IPS-NIHi7 (cell line): ENCODE measurements around the gene KRTCAP2.
A peak's percentile ranks its signal among the peaks of the same experiment; 100 is the strongest.
"Not testable (repeated sequence)": the region's sequence is repeated elsewhere in the genome, so short reads cannot be mapped to it uniquely, and the experiment has no call there.

ENCODE experiments used
- DNase-seq: peaks from one replicate; pipeline ENCODE4 v3.0.0; 2012; ENCODE audit warnings: mixed read lengths; ENCODE audit errors: extremely low spot score

Gene KRTCAP2

DNA sequence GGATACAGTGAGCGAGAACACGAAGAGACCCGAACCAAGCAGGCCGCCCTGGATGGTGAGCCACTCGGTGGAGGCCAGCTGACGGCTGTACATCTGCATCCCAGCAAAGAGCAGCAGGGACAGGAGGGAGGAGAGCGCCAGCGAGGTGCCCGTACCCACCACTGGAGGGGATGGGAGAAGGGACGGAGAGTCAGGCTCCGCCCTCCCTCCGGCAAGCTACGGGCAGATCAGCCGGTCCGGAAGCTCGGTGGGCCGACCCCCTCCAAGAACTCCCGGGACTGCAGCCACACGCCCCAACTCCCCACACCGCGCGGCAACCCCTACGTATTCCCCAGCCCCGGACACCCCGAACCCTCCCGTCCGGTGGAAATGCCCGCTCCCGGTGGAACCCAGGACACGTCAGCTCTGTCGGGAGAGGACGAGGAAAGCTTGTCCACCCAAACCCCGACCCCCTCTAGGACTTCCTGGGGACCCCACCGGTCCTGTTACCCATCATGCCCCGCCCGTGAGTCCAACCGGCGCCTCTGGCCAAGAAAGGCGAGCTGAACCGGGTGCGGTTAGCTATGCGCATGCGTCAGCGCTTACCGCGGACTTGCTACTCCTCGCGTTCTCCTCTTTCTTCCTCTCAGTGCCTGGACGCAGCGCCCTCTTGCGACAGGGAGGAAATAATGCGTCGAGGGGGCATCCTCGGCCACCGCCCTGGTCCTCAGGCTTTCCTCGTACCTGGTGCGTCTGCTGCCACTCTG, at the start of gene KRTCAP2:
TSS of gene KRTCAP2 (minus strand) at position 573 of the 746 bp plus-strand sequence. CDS start at position 493, 80 bp downstream.
- peak; percentile 98 for DNase-seq

- DNase-seq, result not testable (repeated sequence)
Measured at GRCh38 chr1:155220211-155220965, 47.3 kb upstream of the KRTCAP2 start.

DNA sequence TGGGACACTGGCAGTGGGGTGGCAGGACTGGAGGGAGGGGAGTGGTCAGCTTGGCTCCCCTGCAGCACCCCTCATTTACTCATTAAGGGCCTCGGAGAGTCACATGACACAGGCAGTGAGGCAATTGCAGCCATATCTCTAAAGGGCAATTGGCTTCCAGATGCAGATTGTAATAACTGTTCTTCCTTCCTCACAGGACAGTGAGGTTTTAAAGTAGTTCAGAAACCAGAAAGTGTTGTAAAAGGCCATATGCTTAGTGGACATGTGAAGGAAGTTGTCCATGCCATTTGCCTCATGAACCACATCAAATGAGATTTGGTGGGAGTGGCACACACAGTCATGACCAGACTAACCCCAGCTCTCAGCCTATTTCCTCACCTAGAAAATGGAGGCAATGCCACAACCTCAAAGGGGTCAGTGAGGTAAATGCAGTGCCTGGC, 46.5 kb upstream of the KRTCAP2 start:
- DNase-seq, result peak; percentile 55

DNA sequence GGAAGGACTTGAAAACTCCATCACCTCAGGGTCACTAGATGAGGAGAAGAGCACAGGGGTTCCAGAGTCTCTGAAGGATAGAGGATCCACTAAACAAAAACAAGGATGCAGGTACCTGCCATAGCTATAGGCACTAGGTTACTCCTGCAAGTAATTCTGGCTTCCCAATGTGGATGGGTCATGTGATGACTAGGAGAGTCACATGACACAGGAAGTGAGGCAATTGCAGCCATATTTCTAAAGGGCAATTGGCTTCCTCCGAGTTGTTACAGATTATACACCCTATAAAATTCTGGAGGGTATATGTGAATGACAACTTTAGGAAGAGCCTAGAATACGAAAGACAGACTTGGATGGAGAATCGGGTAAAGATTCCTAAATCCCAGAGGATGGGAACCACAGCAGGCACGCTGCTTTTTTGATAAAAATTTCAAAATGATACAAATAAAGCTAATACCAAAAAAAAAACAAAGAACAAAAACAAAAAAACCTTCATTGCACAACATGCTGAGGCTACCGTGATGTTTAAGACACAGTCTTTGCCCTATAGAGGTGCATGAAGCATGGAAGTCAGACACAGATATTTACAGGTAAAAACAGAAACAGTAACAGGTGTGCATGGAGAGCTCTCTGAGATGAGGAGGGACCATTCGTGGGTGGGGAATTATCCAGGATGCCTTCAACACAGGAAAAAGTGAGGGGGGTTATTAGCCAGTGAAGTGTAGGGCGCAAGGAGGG, 45.9 kb upstream of the KRTCAP2 start:
- DNase-seq, result peak; percentile 63

DNA sequence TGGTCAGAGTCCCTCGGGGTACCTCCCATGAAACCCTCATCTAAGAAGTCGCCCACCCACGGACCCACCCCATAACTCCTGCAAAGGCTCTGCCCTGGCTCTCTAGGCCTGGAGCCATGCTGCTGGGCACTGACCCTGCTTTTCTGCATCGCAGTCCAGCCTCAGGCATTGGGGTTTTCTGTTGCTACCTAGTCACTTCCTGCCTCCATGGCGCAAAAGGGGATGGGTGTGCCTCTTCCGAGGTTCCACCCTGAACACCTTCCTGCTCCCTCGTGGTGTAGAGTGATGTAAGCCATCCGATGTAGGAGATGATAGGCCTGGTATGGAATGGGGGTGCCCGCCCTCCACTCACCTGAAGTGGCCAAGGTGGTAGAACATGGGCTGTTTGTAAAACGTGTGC, 41.6 kb upstream of the KRTCAP2 start:
- DNase-seq, result not testable (repeated sequence)

DNA sequence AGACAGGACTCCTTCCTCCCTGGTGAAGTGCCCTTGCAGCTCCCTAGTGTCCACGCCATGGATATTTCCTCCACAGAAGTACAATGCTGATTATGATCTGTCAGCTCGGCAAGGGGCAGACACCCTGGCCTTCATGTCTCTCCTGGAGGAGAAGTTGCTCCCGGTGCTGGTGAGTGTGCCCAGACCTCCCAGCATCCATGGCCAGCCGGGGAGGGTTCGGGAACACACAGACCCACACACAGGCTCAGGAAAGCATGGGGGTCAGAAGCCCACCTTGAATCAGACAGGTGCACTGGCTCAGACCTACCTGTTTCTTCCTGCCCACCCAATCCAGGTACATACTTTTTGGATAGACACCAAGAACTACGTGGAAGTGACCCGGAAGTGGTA, 38.9 kb upstream of the KRTCAP2 start:
- not testable (repeated sequence) for DNase-seq

- DNase-seq, result not testable (repeated sequence)
Measured at GRCh38 chr1:155211381-155212050, 38.4 kb upstream of the KRTCAP2 start.

DNA sequence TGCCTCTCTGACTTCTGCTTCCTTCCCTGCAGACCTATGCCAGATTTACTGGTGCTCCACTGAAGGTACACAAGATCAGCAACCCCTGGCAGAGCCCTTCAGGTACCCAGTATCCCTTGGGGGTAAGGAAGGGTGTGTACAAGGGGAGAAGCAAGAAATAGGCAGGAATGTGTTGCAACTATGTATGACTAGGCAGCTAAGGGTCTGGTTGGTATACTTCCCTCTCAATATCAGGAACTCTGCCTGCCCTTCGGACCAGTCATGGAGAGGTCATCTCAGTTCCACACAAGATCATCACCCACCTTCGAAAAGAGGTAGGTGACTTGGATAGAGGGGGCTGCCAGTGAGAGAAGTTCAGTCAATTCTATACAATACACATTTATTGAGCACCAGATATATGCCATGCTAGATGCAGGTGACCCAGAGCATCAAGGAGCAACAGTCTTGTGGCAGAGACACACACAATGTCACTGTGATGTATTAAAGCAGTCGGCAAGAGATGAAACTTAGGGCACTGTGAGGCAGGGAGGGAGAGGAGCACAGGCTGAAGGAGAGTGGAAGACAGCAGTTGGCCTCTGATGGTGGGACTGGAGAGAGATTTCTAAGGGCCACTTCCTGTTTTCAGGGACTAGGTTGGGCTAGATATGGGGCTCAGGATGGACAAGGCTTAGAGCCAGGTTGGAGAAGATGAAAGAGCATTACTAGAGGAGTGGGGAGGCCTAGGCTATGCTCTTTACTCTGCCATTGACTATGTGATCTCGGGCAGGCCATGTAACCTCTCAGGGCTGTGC, 37.4 kb upstream of the KRTCAP2 start:
- DNase-seq, result no peak

DNA sequence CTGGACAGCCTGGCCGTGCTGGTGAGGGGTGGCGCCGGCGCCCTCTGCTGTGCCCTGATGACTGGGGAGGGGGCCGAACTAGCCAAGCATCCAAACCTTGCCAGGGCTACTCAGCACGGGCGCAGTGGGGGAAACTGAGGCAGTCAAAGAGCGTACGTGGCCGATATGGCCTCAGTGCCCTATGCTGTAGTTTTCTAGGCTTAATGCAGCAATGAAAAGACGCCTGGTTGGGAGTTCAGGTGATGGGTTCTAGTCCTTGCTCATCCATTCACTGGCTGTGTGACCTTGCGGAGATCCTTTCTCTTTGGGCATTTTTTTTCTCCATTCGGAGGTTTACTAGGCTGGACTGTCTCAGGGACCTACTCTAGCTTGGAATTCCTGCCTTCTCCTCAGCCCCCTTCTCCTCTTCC, 36.2 kb upstream of the KRTCAP2 start:
- no peak for DNase-seq

- DNase-seq, result peak; percentile 86
Measured at GRCh38 chr1:155208541-155209311, 35.6 kb upstream of the KRTCAP2 start, which contains the start of gene MTX1. MTX1 (plus strand) TSS chr1:155208695; CDS start chr1:155208805, 110 bp downstream.

GRCh38 chr1:155207806-155208540, 34.9 kb upstream of the KRTCAP2 start, which contains the start of gene THBS3:
THBS3 (minus strand) TSS chr1:155207897; CDS start chr1:155207876, 21 bp downstream.
- DNase-seq, result no peak

- peak; percentile 68 for DNase-seq
Measured at GRCh38 chr1:155206891-155207805, 34.0 kb upstream of the KRTCAP2 start.

GRCh38 chr1:155205969-155206593, 33.0 kb upstream of the KRTCAP2 start:
- DNase-seq, result no peak

GRCh38 chr1:155205035-155205434, 31.9 kb upstream of the KRTCAP2 start:
- DNase-seq, result no peak

GRCh38 chr1:155202731-155203515, 29.8 kb upstream of the KRTCAP2 start:
- DNase-seq, result no peak

DNA sequence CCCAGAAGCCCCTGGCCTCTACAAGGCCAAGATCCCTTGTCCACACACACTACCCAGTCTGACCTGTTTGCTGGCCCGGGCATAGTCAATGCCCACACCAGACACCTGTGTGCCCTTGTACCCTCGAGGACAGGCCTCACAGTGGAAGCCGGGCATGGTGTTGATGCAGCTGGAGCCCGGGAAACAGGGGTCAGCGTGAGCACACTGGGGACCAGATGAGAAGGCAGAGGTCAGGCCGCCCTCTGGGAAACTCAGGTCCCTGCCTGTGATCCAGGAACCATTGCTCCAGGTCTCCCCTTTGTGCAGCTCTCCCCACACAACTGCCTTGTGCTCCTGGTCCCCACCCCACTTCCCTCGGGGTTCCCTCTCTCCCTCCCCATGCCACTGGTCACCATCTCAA, 29.1 kb upstream of the KRTCAP2 start:
- DNase-seq, result no peak

GRCh38 chr1:155200920-155201319, 27.8 kb upstream of the KRTCAP2 start:
- DNase-seq, result no peak
